Measurements from ENCODE around the gene FOXK1. TPM values are rescaled to one million over a fixed set of nuclear protein-coding genes. Genes with fewer than 3 reads are reported as not detected.

Gene FOXK1
- total RNA-seq, 2 donors from 2014 or later: 29.6 to 30.8 TPM

DNA sequence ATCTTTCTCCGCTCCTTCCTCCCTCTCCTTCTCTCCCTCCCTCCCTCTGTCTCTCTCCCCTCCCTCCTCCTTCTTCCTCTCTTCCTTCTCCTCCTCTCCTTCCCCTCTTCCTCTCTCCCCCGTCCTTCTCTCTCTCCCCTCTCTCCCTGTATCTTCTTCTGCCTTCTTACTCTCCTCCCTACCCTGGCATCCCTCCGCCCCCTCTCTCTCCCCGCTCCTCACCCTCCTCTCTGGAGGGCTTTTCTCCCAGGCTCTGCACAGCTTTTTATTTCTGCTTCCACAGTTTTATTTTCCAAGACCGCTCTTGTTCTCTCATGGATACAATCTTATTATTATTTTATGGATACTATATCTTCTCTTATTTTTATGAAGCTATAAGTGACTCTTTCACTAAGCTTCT, 125.9 kb downstream of the FOXK1 start:
- H3K4me3 ChIP-seq: no peak overlapping the region
- H3K9ac ChIP-seq (ENCODE audit: low read depth in 2 of 2, low read length in 2 of 2): no peak overlapping the region
- no peaks in the 10 kb centered on the region for H3K4me1 ChIP-seq
- intact Hi-C loops (cut with DNase I): no loop called here
- no peak for TF ChIP-seq CTCF (IDR thresholded peaks at IDR 0.05)
- no peak for DNase-seq
- no peaks in the 10 kb centered on the region for H3K9me3 ChIP-seq
- H3K36me3 ChIP-seq: no peaks in the 10 kb centered on the region
- no peaks in the 10 kb centered on the region for H3K27me3 ChIP-seq
- H3K27ac ChIP-seq: no peak overlapping the region

DNA sequence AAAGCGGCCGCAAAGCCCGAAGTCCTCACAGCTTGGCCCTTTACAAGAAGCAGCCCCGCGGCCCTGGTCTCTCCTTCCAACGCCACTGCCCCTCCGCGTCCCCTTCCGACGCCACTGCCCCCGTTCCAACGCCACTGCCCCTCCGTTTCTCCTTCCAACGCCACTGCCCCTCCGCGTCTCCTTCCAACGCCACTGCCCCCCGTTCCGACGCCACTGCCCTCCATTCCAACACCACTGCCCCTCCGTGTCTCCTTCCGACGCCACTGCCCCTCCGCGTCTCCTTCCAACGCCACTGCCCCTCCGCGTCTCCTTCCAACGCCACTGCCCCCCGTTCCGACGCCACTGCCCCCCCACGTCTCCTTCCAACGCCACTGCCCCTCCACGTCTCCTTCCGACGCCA, 126.5 kb downstream of the FOXK1 start:
- no peak for TF ChIP-seq CTCF (IDR thresholded peaks at IDR 0.05)
- Histone ChIP-seq H3K27me3 (no peaks in the 10 kb centered on the region), H3K9ac (ENCODE audit: low read depth in 2 of 2, low read length in 2 of 2) (no peak overlapping the region), H3K36me3 (no peaks in the 10 kb centered on the region), H3K4me1 (no peaks in the 10 kb centered on the region), H3K27ac (no peak overlapping the region), H3K4me3 (no peak overlapping the region), H3K9me3 (no peaks in the 10 kb centered on the region)
- DNase-seq: no peak
- intact Hi-C loops (cut with DNase I): no loop called here

GRCh38 chr7:4809091-4809591, 127.0 kb downstream of the FOXK1 start:
- DNase-seq: no peak
- Histone ChIP-seq H3K36me3 (no peaks in the 10 kb centered on the region), H3K9me3 (no peaks in the 10 kb centered on the region), H3K27me3 (no peaks in the 10 kb centered on the region), H3K27ac (no peak overlapping the region), H3K9ac (ENCODE audit: low read depth in 2 of 2, low read length in 2 of 2) (no peak overlapping the region), H3K4me3 (no peak overlapping the region), H3K4me1 (no peaks in the 10 kb centered on the region)
- intact Hi-C loops (cut with DNase I): no loop called here
- no peak for TF ChIP-seq CTCF (IDR thresholded peaks at IDR 0.05)

DNA sequence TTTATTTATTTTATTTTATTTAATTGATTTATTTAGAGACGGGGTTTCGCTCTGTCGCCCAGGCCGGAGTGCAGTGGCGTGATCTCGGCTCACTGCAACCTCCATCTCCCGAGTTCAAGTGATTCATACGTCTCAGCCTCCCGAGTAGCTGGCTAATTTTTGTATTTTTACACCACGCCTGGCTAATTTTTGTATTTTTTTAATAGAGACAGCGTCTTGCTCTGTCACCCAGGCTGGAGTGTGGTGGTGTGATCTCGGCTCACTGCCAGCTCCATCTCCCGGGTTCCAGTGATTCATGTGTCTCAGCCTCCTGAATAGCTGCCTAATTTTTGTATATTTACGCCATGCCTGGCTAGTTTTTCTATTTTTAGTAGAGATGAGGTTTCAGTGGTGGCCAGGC, 127.6 kb downstream of the FOXK1 start:
- H3K27me3 ChIP-seq: no peaks in the 10 kb centered on the region
- H3K9me3 ChIP-seq: no peaks in the 10 kb centered on the region
- no peak for TF ChIP-seq CTCF (IDR thresholded peaks at IDR 0.05)
- intact Hi-C loops (cut with DNase I): no loop called here
- H3K9ac ChIP-seq (ENCODE audit: low read depth in 2 of 2, low read length in 2 of 2): no peak overlapping the region
- H3K4me1 ChIP-seq: no peaks in the 10 kb centered on the region
- no peak overlapping the region for H3K27ac ChIP-seq
- DNase-seq: no peak
- no peaks in the 10 kb centered on the region for H3K36me3 ChIP-seq
- no peak overlapping the region for H3K4me3 ChIP-seq

GRCh38 chr7:4814433-4814832, 132.3 kb downstream of the FOXK1 start:
- no peak for TF ChIP-seq CTCF (IDR thresholded peaks at IDR 0.05)

GRCh38 chr7:4815121-4815520, 133.0 kb downstream of the FOXK1 start:
- Histone ChIP-seq H3K27me3 (no peaks in the 10 kb centered on the region), H3K4me1 (no peaks in the 10 kb centered on the region), H3K9me3 (no peaks in the 10 kb centered on the region), H3K4me3 (no peak overlapping the region), H3K9ac (ENCODE audit: low read depth in 2 of 2, low read length in 2 of 2) (no peak overlapping the region), H3K36me3 (no peaks in the 10 kb centered on the region), H3K27ac (no peak overlapping the region)
- no peak for TF ChIP-seq CTCF (IDR thresholded peaks at IDR 0.05)
- intact Hi-C loops (cut with DNase I): no loop called here
- no peak for DNase-seq

More at GRCh38 chr7:4814433-4814832, 132.3 kb downstream of the FOXK1 start:
- H3K9ac ChIP-seq (ENCODE audit: low read depth in 2 of 2, low read length in 2 of 2): no peak overlapping the region
- intact Hi-C loops (cut with DNase I): no loop called here
- H3K27ac ChIP-seq: no peak overlapping the region
- no peaks in the 10 kb centered on the region for H3K36me3 ChIP-seq
- H3K4me1 ChIP-seq: no peaks in the 10 kb centered on the region
- H3K4me3 ChIP-seq: no peak overlapping the region
- DNase-seq: no peak
- H3K9me3 ChIP-seq: no peaks in the 10 kb centered on the region
- no peaks in the 10 kb centered on the region for H3K27me3 ChIP-seq

Measured in colonic mucosa (tissue), 4 donors.